ENCODE results near the gene SP140L. TPM values are rescaled to one million over a fixed set of nuclear protein-coding genes. Genes with fewer than 3 reads are reported as not detected.

Gene SP140L
- total RNA-seq, 3 donors from 2014 or later (not counting 1 experiment from before 2014, with no cell fraction given) = 58.4 to 92.6 (median 73.4) TPM

DNA sequence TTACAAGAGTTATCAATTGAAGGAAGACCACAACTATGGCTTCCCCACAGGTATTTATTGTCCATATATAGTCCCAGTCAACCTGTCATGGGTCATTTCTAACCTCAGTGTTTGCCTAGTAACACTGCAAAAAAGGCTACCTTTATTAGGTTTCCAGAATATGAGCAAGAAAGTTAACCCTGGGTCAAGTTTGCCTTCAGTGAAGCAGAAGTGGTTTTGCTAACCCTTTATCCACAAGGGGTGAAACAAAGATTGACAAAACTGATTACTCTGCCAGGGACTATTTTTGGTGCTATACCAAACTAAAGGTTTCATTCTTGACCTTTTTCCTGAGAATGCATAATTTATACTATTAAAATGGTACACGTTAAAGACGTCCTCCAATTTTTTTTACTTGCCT, 117.8 kb downstream of the SP140L start:
- H3K4me3 Mint-ChIP-seq = no peak overlapping the region
- H3K36me3 Mint-ChIP-seq = peaks cover 21% of the 10 kb centered on the region
- WGBS (ENCODE audit: insufficient coverage) = 30% methylated on average over 2 of the region's 2 CpGs
- Histone ChIP-seq H3K36me3 (ENCODE audit: control insufficient read depth, insufficient read depth, low read length) (peaks cover 70% of the 10 kb centered on the region), H3K27me3 (ENCODE audit: control insufficient read depth, insufficient read depth, low read length) (no peaks in the 10 kb centered on the region), H3K4me3 (ENCODE audit: low read length) (no peak overlapping the region), H3K27ac (ENCODE audit: low read length) (peak overlapping the region; percentile 21), H3K9me3 (ENCODE audit: control insufficient read depth, insufficient read depth, low read length) (no peaks in the 10 kb centered on the region), H3K4me1 (ENCODE audit: control insufficient read depth, insufficient read depth, low read length) (peaks cover 24% of the 10 kb centered on the region)
- H3K9me3 Mint-ChIP-seq = no peaks in the 10 kb centered on the region
- peak overlapping the region; percentile 24 to 46 for H3K27ac Mint-ChIP-seq
- ATAC-seq (no peak), DNase-seq (no peak)
- H3K27me3 Mint-ChIP-seq (ENCODE audit: low read depth in 2 of 2) = no peaks in the 10 kb centered on the region
- intact Hi-C loops (cut with micrococcal nuclease) = no loop called here
- peaks cover 63 to 65% of the 10 kb centered on the region in 2 donors for H3K4me1 Mint-ChIP-seq
- TF ChIP-seq, protein P1, sequence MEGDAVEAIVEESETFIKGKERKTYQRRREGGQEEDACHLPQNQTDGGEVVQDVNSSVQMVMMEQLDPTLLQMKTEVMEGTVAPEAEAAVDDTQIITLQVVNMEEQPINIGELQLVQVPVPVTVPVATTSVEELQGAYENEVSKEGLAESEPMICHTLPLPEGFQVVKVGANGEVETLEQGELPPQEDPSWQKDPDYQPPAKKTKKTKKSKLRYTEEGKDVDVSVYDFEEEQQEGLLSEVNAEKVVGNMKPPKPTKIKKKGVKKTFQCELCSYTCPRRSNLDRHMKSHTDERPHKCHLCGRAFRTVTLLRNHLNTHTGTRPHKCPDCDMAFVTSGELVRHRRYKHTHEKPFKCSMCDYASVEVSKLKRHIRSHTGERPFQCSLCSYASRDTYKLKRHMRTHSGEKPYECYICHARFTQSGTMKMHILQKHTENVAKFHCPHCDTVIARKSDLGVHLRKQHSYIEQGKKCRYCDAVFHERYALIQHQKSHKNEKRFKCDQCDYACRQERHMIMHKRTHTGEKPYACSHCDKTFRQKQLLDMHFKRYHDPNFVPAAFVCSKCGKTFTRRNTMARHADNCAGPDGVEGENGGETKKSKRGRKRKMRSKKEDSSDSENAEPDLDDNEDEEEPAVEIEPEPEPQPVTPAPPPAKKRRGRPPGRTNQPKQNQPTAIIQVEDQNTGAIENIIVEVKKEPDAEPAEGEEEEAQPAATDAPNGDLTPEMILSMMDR (IDR thresholded peaks at IDR 0.05) = no peak

DNA sequence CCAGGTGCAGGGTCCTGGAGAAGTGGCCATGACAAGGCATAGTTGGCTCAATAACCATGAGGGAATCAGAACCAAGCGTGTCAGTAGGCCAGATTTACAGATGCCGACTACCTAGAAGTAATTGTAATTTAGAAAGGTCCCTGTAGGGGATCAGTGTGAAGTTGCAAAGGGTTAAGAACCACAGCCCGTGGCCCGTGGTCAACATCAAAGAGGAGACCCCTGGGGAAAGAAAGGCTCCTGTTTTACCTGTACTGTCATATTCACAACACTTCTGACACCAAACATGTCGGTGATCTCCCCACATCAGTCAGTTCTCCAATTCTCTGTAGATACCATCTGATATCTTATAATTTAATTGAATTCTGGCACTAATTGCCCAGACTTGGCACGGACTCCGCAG, 120.0 kb downstream of the SP140L start:
- Mint-ChIP-seq H3K9me3 (no peaks in the 10 kb centered on the region), H3K27me3 (ENCODE audit: low read depth in 2 of 2) (no peaks in the 10 kb centered on the region), H3K27ac (peak overlapping the region; percentile 33 to 69), H3K36me3 (peaks cover 27% of the 10 kb centered on the region), H3K4me1 (peaks cover 58 to 68% of the 10 kb centered on the region in 2 donors), H3K4me3 (no peak overlapping the region)
- Histone ChIP-seq H3K27me3 (ENCODE audit: control insufficient read depth, insufficient read depth, low read length) (no peaks in the 10 kb centered on the region), H3K36me3 (ENCODE audit: control insufficient read depth, insufficient read depth, low read length) (peaks cover 89% of the 10 kb centered on the region), H3K4me1 (ENCODE audit: control insufficient read depth, insufficient read depth, low read length) (peaks cover 24% of the 10 kb centered on the region), H3K4me3 (ENCODE audit: low read length) (no peak overlapping the region), H3K9me3 (ENCODE audit: control insufficient read depth, insufficient read depth, low read length) (no peaks in the 10 kb centered on the region), H3K27ac (ENCODE audit: low read length) (peak overlapping the region; percentile 81)
- ATAC-seq (no peak), DNase-seq (no peak)
- 85% methylated on average over 7 of the region's 7 CpGs for WGBS (ENCODE audit: insufficient coverage)
- intact Hi-C loops (cut with micrococcal nuclease) = no loop called here
- TF ChIP-seq, protein P1 (IDR thresholded peaks at IDR 0.05) = no peak

DNA sequence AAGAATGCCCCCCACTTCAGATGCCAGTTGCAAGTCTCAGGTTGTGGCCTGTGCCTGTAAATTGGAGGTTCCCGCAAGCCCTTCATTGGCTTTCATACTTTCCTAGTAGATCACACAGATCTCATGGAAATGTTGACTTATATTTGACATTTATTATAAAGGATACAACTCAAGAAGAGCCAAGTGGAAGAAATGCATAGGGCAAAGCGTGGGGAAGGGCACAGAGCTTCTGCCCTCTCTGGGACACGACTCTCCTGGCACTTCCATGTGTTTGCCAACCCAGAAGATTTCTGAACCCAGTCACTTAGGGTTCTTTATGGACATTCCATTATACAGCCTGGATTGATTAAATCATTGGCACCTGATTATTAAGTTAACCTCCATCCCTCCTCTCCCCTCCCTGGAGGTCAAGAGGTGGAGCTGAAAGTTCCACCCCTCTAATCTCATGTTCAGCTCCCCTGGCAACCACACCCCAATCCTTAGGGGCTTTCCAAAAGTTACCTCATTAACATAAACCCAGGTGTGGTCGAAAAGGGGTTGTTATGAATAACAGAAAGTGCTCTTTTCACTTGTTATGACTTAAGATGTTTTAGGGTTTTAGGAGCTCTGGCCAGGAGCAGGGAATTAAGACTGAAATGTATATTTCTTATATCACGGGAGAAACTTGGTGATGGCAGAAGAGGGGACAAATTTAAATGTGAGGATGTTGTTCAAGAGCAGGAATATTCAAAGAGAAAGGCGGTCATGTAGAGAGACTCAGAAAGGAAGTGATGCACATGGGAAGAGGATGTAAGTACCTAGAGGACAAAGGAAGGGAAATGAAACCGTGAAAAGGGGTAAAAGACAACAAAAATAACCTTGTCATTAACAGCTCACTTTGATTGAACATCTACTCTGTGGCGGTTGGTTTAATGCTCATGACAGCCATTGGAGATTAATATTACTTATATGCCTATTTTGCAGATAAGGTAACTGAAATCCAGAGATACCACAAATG, 120.8 kb downstream of the SP140L start:
- TF ChIP-seq, protein P1 (IDR thresholded peaks at IDR 0.05) = no peak
- 67% methylated on average over 6 of the region's 8 CpGs for WGBS (ENCODE audit: insufficient coverage)
- peak overlapping the region; percentile 33 to 78 for H3K27ac Mint-ChIP-seq
- no peaks in the 10 kb centered on the region for H3K9me3 Mint-ChIP-seq
- peaks cover 27% of the 10 kb centered on the region for H3K36me3 Mint-ChIP-seq
- Histone ChIP-seq H3K27me3 (ENCODE audit: control insufficient read depth, insufficient read depth, low read length) (no peaks in the 10 kb centered on the region), H3K36me3 (ENCODE audit: control insufficient read depth, insufficient read depth, low read length) (peaks cover 93% of the 10 kb centered on the region), H3K4me3 (ENCODE audit: low read length) (no peak overlapping the region), H3K27ac (ENCODE audit: low read length) (peak overlapping the region; percentile 81), H3K9me3 (ENCODE audit: control insufficient read depth, insufficient read depth, low read length) (no peaks in the 10 kb centered on the region), H3K4me1 (ENCODE audit: control insufficient read depth, insufficient read depth, low read length) (peaks cover 24% of the 10 kb centered on the region)
- no peak overlapping the region for H3K4me3 Mint-ChIP-seq
- H3K4me1 Mint-ChIP-seq = peaks cover 55 to 64% of the 10 kb centered on the region in 2 donors
- intact Hi-C loops (cut with micrococcal nuclease) = no loop called here
- no peaks in the 10 kb centered on the region for H3K27me3 Mint-ChIP-seq (ENCODE audit: low read depth in 2 of 2)
- peak in 2 of 3 donors; percentile 29 to 43 for ATAC-seq
- peak in 1 of 2 donors; percentile 67 for DNase-seq
